Loucy (cell line): ENCODE results near the gene UBL4B.

ENCODE experiments used
- EZH2phosphoT487 ChIP-seq: fragments of 200-600 bp; IDR thresholded peaks from 2 replicates; pipeline ENCODE4 v1.6.1; 2018; ENCODE audit warnings: antibody characterized with exemption, mild to moderate bottlenecking, moderate library complexity, borderline replicate concordance
- TF ChIP-seq, protein P1 (sequence below): fragments of 200-600 bp; sonication (generic); conservative IDR thresholded peaks from 2 replicates; pipeline ENCODE4 v1.5.1; 2014; ENCODE audit warnings: mild to moderate bottlenecking, antibody characterized with exemption, low read length

DNA sequence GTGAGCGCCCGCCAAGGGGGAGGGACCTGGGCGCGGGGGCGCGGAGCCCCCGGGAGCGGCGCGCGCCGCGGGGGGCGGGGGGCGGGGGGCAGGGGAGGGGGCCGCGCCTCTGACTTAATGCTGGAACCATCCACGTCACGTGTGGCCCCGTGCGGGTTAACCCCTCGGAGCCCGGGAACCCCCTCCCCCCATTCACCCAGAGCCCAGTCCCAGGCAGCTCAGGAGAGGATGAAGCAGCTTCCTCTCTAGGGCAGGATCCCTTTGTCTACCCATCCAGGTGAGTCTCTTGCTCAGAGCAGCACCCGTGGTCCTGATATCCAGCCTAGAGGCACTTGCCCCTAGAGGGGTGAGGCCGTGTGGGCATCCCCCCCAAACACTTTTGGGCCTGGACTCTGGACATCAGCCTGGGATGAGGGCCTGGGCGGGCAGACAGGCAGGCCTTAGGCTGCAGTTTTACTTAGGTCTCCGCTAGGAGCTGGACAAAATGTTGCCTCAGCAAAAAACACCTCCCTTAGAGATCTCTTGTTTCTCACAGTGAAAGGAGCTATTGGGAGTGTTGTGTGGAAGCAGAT, 41.5 kb upstream of the UBL4B start, which contains the start of gene ALX3:
- TF ChIP-seq, protein P1, sequence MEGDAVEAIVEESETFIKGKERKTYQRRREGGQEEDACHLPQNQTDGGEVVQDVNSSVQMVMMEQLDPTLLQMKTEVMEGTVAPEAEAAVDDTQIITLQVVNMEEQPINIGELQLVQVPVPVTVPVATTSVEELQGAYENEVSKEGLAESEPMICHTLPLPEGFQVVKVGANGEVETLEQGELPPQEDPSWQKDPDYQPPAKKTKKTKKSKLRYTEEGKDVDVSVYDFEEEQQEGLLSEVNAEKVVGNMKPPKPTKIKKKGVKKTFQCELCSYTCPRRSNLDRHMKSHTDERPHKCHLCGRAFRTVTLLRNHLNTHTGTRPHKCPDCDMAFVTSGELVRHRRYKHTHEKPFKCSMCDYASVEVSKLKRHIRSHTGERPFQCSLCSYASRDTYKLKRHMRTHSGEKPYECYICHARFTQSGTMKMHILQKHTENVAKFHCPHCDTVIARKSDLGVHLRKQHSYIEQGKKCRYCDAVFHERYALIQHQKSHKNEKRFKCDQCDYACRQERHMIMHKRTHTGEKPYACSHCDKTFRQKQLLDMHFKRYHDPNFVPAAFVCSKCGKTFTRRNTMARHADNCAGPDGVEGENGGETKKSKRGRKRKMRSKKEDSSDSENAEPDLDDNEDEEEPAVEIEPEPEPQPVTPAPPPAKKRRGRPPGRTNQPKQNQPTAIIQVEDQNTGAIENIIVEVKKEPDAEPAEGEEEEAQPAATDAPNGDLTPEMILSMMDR, result no peak
- no peak for TF ChIP-seq EZH2phosphoT487
